Activated CD4-positive, alpha-beta T cell treated with anti-CD3 and anti-CD28 coated beads for 48 hours (primary cell): Measurements from ENCODE around the gene GIPC3.

ENCODE experiments used
- DNase-seq: peaks from one replicate; pipeline ENCODE4 v3.0.0-alpha.2; 2020

Gene GIPC3

DNA sequence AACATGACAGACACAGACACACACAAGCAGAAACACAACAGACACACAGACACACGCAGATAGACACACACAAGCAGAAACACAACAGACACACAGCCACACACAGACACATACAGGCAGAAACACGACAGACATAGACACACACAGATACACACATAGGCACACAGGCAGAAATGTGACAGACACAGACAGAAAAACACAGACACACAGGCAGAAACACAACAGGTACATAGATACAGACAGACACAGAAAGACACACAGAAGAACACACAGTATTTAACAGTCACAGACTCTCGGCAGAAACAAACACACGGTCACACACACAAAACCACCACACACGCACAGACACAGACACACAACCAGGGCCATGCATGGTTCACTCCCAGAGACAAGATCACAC, 20.5 kb downstream of the GIPC3 start:
- DNase-seq: no peak

- peak; percentile 33 for DNase-seq
These were observed 21.0 kb downstream of the GIPC3 start for GRCh38 chr19:3606174-3606689.

DNA sequence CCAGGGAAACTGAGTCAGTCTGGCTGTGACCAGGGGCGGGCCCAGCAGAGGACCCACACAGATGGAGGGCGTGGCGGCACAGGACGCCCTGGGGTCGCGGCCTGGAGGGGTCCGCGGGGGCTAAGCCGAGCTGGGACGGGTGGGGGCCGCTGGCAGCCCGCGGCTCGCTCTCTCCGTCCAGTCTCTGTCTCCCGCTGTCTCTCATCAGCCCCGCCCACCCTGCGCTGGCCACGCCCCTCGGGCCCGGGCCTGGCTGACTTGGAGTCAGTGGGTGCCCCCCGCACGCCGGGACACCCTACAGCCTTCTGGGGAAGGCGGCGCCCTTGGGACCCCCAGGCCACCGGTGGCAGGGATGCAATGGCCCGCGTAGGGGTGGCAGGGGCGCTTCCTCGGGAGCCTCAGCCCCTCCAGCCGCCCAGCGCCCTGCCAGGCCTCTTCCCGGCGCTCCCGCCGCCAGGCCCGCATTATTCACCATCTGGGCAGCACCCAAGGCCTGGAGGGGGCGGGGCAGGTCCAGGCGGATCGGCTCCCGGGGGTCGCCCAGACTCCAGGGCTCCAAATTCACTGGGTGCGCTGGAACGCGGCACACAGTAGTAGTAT, 21.5 kb downstream of the GIPC3 start, which contains the start of gene TBXA2R:
TSS of gene TBXA2R (minus strand) at position 186 of the 600 bp plus-strand sequence. CDS start 6,241 bp downstream, outside the sequence.
- peak; percentile 74 for DNase-seq

DNA sequence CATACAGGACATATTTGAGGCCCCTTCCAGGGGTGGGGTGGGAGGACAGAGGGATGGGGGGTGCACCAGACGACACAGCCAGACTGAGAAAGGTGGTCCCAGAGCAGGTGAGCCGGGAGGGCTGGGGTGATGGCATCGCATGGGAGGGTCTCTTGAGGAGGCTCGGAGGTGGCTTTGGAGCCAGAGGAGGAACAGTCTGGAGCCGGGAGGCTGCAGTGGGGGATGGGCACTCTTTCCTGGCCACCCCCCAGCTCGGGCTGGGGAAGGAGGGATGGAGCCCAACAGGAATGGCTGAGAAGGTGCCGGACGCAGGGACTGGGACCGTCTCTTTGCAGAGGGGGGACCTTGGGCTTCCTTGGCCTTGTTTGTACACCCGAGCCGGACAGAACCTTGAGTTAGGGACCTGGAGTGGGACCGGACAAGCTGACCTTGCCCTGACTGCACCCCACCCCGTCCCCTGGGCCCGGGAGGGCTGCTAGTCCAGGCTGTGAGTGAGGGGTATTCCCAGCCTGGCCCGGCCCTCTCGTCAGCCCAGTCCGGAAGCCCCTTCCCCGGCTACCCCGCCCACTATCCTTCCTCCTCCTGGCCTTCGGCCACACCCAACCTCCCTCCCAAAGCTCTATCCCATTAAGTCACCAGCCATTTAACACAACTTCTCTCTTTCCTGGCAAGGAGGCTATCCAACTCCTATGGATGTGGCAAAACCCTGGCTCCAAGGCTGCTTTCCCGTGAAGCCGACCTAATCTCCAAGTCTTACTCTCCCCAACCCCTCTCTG, 22.2 kb downstream of the GIPC3 start:
- no peak for DNase-seq

DNA sequence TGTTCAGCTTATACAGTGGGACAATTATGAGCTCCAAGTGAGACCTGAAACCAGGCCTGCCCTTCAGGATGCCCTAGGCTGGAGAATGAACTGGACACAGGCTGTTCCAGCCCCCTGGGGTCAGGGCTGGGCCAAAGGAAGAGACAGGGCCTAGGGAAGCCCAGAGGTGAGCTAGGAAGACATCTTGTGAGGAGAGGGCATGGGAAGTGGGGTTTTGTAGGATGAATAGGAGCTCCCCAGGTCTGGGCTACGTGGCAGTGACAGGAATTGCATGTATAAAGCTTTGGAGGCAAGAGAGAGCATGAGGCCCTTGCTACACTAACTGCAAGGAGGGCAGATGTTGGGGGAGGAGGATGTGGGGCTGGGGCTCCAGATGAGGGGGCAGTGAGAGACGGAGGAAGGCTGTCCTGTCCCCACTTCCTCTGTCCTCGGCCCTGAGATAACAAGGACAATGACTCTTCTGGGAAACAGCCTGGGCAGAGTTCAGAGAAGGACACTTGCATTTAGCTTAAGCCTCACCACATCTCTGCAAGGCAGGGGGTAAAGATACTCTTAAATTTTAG, 22.9 kb downstream of the GIPC3 start:
- DNase-seq: no peak

- DNase-seq: no peak
These were observed 23.6 kb downstream of the GIPC3 start for GRCh38 chr19:3608750-3609322.

GRCh38 chr19:3609779-3610719, 24.8 kb downstream of the GIPC3 start:
- no peak for DNase-seq

DNA sequence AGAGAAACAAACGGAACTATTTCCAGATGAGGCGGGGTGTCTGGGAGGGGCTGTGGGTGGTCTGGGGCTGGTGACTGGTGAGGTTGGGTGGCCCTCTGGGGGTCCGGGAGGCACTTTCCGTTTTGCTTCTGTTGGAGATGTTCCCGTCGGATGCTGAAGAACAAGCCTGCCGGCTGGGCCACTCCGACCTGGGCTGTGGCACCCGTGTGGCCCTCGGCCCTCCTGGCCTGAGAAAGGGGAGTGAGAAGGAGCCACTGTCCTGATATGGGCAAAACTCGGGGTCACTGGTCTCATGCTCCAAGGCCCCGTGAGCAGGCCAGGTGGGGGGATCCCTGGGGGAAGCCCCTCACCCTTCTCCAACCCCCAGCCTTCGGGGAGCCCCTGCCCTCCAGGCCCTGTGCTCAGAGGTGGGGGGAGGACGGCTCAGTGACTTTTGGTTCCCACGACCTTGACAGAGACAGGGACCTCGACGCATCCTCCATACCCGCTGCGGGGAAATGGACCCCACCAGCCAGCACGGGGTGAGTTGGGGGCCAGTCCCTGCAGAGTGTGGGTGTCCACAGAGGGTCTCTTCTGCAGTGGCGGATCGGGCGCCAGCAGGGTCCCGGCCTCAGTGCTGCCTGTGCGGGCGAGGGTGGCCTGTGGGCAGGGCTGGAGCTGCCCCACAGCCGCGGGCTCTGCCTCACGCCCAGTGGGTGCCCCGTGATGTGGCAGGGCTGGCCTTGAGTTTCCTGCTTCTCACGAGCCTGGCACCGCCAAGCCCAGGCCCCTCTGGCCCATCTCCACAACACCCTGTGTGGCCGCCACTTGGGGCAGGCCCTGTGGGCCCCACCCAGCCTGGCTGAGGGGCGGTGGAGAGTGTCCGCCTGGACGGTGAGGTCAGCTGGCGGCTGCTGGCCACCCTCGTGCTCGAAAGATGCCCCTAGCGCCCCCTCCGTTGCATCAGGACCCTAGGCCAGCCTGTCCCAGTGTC, 25.8 kb downstream of the GIPC3 start:
- DNase-seq: no peak

DNA sequence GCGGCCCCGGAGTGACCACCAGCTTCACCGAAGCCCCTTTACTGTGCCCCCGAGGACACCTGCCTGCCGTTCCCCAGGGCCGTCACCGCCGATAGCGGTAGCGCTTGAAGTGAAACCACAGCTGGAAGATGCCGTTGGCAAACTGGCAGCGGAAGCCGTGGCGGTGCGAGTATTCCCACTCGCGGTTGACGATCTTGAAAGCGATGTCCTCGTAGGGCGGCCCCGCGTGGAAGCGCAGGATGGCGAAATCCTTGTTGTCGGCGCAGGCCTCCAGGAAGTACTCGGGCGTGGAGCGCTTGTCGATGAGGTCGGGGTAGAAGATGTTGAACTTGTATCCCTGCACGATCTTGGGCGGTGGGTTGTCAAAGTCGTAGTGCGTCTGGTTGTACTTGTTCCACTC, 26.6 kb downstream of the GIPC3 start:
- DNase-seq: no peak

DNA sequence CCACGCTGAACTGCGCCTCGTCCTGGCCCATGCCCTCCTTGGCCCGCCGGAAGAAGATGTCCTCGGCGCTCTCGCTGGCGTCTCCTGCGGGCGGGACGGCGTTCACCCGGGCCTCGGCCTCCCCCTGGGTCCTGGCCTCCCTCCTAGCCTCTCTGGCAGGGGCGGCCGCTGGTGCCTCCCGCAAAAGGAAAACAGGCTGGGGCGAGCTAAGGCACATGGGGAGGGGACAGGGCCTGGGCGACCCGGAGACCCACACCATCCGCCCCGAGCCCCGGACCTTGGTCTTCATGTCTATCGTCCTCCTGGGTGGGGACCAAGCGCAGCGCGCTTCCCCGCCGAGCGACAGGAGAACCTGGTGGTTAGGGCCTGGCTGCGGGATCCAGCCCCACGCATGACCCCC, 27.1 kb downstream of the GIPC3 start:
- no peak for DNase-seq

DNA sequence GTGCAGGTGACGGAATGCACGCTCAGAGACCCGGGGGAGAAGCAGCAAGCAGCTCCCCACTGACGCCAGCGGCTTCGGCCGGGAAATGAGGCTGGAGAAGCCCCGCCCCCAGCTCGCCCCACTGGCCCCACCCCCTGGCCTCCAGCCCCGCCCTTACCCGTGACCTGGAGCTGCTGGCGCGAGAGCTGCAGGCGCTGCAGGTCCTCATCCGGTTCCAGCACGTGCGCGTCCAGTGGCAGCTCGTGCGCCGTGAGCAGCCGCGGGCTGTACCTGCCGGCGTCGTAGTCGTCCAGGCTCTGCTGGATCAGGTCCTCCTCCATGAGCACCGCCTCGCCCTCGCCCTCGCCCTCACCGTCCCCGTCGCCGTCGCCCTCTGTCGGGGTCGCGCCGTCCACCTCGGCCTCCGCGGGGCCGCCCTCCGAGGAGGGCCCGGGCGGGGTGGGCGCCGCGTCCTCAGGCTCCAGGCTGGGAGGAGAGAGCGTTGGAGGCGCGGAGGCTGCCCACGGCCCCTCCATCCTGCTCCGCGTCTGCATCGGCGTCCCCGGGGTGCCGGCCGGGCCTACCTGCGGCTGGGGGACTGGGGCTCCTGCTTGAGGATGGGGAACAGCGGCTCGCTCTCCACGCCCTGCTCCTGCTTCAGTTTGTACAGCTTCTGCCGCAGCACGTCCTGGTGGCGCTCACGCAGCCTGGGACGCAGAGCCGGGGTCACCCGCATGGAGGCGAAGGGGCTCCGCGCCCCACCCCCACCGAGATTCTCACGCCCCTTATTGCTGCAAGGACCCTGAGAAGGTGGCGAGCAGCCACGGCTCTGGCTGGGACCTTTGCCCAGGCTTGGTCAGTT, 27.8 kb downstream of the GIPC3 start:
- no peak for DNase-seq

DNA sequence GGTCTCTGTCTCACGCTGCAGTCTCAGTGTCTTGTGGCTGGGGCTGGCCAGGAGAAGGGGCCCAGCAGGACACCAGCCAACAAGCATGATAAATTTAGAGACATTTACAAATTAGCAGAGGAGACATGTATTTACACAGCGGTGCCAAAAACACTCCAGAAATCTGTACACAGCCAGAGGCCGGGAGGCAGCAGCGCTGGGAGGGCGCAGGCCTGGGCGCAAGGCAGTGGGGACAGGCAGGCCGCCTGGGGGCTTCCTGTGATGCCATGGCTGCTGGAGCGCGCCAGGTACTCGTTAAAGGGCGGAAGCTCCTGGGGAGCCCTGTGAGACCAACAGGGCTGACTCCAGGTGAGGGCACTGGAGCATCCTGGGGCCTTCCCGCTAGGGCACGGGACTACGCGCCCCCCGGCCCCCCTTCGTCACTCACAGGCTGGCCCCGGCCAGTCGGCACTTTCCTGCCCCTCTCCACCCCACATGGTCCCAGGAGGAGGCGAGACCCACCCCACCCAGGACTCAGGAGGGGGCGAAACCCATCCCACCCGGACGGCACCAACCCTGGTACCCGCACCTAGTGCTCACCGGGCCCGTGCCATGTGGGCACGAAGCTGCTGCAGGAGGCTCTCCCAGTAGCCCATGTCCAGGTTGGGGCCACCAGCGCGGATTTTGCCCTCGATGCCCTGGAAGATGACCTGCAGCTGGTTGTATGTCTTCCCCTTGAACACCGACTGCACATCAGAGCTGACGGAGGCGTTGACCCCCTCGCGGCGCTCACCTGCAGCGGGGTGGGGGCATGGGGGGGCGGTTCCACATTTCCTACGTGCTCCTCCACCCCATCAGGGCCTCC, 28.8 kb downstream of the GIPC3 start:
- no peak for DNase-seq

DNA sequence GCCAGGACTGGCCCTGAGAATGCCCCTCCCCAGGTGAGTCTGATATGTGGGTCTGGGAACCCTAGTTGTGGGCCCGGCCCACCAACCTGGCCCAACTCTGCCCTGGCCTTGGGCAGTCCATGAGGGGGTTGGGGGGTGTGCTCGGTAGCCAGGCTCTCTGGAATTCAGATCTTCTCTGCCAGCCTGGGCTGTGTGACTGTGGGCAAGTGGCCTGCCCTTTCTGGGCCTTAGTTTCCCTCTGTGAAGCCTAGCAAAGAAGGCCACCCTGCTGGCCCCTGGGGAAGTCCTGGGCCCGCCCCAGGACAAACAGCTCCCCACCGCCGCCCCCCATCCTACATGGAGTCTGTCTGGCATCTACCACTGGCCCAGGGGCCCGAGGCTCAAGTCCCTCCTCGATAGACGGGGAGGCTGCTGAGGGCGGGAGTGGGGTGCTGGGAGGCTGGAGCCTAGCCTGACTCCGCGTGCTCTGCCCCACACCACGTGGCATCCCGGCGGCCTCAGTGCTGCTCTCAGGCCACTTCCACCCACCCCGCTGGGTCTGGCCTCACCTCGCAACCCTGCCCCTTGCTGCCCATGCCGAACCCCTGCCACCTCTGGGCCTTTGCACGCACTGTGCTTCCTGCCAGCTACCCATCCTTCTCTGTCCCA, 29.7 kb downstream of the GIPC3 start:
- DNase-seq: no peak

GRCh38 chr19:3615524-3616135, 30.4 kb downstream of the GIPC3 start:
- DNase-seq: no peak

DNA sequence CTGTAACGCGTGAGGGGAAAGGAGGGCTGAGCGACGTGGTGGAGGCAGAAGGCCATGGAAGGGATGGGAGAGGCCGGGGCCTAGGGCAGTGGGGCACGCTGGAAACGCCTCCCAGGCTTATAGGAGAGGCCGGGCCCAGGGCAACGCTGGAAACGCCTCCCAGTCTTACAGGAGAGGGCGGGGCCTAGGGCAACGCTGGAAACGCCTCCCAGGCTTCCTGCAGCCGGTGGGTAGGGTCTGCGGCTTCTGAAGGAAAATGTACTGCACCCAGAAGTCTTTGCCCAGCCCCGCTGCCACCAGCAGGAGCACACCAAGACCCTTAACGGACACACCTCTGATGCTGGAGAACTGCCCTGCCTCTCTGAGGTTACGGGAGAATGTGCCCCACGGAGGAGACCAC, 32.2 kb downstream of the GIPC3 start:
- DNase-seq: peak; percentile 31

DNA sequence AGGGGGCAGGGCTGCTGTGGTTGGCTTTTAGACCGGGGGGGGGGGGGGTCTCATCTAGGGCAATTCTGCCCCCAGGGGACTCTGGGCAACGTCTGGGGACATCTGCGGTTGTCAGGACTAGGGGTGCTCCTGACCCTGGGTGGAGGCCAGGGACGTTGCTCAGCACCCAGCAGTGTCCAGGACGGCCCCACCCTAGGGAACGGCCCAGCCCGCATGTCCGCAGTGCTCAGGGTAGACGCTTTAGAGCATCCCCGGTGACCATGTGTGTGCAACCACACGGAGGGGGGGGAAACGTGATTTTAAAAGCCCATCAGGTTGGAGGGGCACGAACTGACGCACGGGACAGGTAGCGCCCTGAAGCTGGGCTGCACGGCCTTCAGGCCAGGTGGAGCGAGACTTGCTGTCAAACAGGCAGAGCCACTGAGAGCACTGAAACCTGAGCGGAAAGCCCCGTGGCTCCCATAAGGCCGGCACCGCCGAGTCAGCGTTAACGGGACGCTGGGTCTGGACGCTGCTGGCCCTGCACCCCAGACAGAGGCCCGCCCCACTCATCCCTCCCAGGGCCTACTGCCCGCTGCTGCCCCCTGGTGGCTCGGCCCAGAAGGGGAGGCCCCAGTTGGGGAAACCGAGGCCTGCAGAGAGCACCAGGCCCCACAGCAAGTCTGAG, 33.0 kb downstream of the GIPC3 start:
- DNase-seq: peak; percentile 68

DNA sequence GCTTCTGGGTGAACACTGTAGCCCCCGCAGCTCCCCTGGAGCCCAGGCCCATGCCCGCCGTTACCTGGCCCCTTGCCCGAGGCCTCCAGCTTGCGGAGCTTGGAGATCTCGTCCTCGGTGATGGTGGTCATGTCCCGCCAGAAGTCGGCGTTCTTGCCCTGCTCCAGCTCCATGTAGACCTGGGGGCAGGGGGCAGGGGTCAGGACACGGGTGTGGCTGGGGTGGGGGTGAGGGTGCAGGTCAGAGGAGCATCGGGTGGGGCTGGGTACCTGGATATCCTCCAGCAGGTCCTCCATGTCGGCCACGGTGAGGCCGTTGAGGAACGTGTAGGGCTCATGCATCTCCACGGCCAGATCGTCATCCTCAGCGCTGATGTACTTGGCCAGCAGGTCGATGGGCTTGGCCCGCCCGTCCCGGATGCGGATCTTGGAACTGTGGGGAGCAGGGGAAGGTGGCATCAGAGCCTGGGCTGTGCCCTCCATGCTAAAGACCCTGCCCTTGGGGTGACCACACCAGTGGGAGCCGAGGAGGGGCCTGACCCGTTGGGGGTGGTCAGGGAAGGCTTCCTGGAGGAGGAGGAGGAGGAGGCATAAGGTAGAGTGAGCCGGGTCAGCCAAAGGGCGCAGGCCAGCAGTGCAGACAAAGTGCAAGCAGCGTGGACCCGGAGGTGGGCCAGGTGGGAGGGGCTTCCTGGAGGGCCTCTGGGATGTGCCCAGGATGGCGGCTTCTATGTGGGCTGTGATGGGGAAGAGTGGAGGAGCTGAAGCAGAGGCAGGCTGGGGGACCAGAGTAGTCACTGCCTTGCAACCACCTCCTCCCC, 33.7 kb downstream of the GIPC3 start:
- no peak for DNase-seq
